ENCODE measurements around the gene FXYD5.

DNA sequence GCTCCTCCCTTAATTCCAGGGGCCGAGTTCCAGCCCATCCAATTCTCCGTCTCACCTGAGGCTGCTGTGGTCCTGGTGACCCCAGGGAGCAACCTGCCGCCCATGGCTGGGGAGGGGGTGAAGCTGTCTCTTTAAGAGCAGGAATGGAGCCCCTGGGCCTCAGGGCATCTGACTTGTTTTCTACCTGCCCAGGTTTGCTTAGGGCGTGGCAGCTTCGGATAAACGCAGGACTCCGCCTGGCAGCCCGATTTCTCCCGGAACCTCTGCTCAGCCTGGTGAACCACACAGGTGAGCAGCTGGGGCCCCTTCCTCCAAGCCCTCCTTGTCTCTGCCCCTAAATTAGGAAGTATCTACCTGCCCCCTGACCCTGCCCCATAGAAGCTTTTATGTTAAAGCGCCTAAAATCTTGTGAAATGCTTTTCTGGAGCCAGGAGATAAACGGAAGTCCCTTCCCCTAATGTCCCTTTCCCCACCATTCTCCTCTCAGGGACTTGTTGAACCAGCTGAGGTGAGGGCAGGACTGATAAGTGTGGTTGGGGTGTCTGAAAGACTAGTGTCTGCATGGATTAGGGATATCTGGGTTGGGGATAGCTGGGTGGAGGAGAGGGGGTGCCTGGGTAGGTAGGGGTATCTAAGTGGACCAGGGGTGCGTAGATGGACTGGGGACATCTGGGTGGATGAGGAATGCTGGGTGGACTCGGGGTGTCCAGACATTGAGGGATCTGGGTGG is 38.3 kb upstream of the FXYD5 start:
- TF ChIP-seq CTCF (IDR thresholded peaks at IDR 0.05; ENCODE audit: low read length) = no peak
- no peak for TF ChIP-seq EZH2 (optimal IDR thresholded peaks at IDR 0.05; ENCODE audit: low read depth, low read length)
- no peak for TF ChIP-seq EZH2phosphoT487 (IDR thresholded peaks at IDR 0.05; ENCODE audit: low read length)

Data from MM.1S (cell line).